ENCODE data around the gene WEE1.
"Not testable (repeated sequence)": the region's sequence is repeated elsewhere in the genome, so short reads cannot be mapped to it uniquely, and the experiment has no call there.

WEE1 gene

GRCh38 chr11:9573052-9573774 is at the start of gene WEE1:
WEE1 (plus strand) TSS chr11:9573670; CDS start chr11:9573934, 264 bp downstream.
- peak; percentile 88 for DNase-seq (ENCODE audit: low read depth)

DNA sequence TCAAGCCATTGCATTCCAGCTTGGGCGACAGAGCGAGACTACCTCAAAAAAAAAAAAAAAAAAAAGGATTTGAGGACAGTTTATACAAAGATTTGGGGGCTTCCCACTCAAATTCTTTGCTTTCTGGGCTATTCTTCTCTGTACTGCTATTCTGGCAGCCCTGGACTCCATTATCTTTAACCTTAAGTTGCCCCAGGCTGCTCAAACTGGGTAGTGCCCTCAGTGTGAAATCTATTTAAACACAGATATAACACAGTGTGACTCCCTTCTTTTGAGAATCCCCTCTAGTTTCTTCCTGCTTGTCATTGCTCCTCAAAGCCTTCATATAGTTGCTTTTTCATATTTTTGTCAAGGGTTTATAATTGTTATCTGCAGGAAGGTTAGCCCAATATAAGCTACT is 49.5 kb upstream of the WEE1 start:
- DNase-seq (ENCODE audit: low read depth): no peak

GRCh38 chr11:9525116-9525515 is 48.4 kb upstream of the WEE1 start:
- DNase-seq (ENCODE audit: low read depth): no peak

GRCh38 chr11:9527481-9528135 is 45.9 kb upstream of the WEE1 start:
- DNase-seq (ENCODE audit: low read depth): peak; percentile 48

DNA sequence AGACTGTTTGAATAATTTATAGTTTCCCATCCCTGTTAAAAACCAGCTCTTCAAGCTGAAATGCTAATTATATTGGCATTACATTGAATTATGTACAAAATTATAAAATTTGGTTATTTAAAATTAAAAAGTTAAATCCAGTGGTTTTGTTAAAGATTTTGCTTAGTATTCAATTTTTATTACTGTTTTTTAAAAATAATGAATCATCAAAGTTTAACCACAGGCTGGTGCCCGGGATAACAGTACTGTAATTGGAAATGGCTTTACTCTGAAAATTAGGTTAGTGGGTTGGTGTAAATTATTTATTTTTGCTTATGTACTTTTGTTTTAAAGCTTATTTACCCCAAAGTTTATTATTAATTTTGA is 45.4 kb upstream of the WEE1 start:
- no peak for DNase-seq (ENCODE audit: low read depth)

DNA sequence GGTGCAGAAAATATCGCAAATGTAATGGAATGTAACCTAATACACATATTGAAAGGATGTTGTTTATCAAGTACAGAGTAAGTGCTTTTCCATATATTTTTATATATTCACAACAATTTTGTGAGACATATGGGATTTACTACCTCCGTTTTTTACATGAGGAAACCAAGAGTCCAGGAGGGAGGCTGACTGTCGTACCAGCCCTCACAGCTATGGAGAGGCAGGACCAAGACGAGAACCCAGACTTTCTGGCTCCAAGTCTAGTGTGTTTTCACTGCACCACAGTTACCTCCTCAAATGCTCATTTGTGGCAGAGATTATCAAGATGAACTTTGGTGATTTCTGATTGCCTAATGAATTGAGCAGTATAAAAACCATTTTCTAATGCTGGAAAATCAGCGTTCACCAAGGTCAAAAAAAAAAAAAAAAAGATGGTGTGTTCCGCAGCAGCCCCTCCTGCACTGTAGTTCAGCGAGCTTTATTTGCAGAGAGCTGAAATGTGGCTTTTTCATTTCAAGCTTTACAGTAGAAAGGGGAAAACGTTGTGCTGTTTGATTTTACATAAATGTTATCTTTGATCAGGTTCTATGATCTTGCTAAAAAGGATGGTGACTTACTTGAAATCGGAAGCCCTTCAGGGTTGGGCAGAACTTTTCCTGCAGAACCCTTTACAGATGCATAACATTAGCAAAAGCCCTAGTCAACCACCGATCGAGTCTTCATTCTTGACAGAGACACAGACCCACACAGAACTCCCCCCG is 44.7 kb upstream of the WEE1 start:
- no peak for DNase-seq (ENCODE audit: low read depth)

- no peak for DNase-seq (ENCODE audit: low read depth)
Measured at GRCh38 chr11:9529334-9529650, 44.2 kb upstream of the WEE1 start.

- no peak for DNase-seq (ENCODE audit: low read depth)
Measured at GRCh38 chr11:9530020-9530621, 43.3 kb upstream of the WEE1 start.

DNA sequence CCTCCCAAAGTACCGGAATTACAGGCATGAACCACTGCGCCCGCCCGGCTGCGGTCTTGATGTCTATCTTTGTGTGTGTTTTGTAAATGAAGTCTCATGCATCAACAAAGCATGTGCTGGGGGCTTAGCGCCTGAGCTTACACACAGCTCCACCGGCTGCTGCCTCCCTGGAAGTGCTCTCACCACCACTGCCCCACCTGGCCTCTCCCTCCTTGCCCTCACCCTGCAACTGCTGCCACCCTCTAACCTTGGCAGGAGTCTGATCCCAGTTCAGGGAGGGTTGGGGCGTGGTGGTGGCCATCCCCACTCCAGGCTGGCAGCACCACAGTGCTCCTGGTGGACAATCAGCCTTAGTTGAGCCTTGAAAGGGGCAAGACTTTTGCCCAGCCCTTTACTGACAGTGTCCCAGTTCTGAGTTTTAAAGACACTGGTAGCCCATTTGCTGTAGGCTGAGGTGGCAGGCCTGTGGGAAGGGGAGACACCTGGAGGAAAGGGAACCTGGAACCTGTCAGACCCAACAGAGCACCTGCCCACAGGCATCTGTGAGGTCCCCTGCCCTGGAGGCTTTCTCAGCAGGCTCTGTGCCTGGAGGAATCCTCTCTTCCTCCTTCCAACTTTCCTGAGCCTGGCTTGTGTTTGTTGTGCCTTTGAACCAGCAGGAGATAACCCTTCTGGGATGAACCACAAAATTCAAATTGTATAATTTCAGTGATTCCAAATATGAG is 42.4 kb upstream of the WEE1 start:
- no peak for DNase-seq (ENCODE audit: low read depth)

- no peak for DNase-seq (ENCODE audit: low read depth)
Measured at GRCh38 chr11:9533058-9533457, 40.4 kb upstream of the WEE1 start.

GRCh38 chr11:9533736-9534473 is 39.6 kb upstream of the WEE1 start:
- DNase-seq (ENCODE audit: low read depth): no peak

- no peak for DNase-seq (ENCODE audit: low read depth)
Measured at GRCh38 chr11:9535189-9535781, 38.2 kb upstream of the WEE1 start.

DNA sequence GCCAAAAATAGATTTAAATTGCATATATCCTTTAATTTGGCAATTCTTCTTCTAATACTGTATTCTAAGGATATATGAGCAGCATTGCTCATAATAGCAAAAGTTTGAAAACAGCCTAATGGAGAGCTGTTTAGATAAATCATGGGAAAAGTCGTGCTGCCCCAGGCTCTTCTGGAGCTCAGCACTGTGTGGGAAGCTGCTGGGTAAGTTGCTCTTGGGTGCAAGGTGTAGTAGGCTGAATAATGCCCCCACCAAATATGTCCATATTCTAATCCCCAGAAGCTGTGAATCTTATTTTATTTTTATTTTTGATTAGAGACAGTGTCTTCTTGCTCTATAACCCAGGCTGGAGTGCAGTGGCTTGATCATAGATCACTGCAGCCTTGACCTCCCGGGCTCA is 34.9 kb upstream of the WEE1 start:
- DNase-seq (ENCODE audit: low read depth): no peak

GRCh38 chr11:9549216-9549615 is 24.3 kb upstream of the WEE1 start:
- not testable (repeated sequence) for DNase-seq (ENCODE audit: low read depth)

DNA sequence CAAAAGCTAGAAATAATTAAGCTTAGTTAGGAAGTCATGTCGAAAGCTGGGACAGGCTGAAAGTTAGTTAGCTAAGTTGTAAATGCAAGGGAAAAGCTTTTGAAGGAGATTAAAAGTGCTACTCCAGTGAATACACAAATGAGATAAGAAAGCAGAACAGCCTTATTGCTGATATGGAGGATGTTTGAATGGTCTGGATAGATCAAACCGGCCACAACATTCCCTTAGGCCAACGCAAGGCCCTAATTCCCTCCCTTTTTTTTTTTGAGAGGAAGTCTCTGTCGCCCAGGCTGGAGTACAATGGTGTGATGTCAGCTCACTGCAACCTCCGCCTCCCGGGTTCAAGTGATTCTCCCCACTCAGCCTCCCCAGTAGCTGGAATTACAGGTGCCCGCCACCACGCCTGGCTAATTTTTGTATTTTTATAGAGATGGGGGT is 23.3 kb upstream of the WEE1 start:
- no peak for DNase-seq (ENCODE audit: low read depth)

DNA sequence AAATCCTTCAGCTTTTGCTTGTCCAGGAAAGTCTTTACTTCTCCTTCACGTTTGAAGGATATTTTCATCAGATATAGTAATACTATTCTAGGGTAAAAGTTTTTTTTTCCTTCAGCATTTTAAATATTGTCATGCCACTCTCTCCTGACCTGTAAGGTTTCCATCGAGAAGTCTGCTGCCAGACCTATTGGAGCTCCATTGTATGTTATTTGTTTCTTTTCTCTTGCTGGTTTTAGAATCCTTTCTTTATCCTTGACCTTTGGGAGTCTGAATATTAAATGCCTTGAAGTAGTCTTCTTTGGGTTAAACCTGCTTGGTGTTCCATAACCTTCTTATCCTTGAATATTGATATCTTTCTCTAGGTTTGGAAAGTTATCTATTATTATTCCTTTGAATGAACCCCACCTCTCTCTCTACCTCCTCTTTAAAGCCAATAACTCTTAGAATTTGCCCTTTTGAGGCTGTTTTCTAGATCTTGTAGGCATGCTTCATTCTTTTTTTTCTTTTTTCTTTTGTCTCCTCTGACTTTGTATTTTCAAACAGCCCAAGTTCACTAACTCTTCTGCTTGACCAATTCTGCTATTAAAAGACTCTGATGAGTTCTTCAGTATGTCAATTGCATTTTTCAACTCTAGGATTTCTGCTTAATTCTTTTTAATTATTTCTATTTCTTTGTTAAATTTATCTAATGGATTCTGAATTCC is 12.0 kb upstream of the WEE1 start:
- no peak for DNase-seq (ENCODE audit: low read depth)

DNA sequence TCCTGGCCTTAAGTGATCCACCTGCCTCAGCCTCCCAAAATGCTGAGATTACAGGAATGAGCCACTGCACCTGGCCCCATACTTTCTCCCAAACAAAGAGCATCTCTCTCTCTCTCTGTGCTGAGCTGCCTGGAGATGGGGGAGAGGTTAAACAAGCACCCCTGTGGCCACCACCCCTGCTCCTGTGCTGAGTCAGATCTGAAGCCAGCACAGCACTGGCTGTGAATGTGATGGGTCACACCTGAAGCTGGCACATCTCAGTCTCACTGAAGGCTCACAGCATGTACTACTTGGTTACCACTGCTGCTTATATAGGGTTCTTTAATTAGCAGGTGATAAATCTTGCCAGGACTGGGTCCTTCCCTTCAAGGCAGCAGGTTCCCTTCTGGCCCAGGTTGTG is 10.8 kb upstream of the WEE1 start:
- no peak for DNase-seq (ENCODE audit: low read depth)

- no peak for DNase-seq (ENCODE audit: low read depth)
Measured at GRCh38 chr11:9563196-9563730, 10.2 kb upstream of the WEE1 start.

GRCh38 chr11:9565822-9566560 is 7.5 kb upstream of the WEE1 start:
- peak; percentile 100 for DNase-seq (ENCODE audit: low read depth)

Data from non-pigmented ciliary epithelial cell (primary cell).